Measurements from ENCODE around the gene VWA5B2.
A peak's percentile ranks its signal among the peaks of the same experiment; 100 is the strongest.

Gene VWA5B2

GRCh38 chr3:184234224-184234623, 4.8 kb downstream of the VWA5B2 start:
- no peak for ATAC-seq
- Mint-ChIP-seq H3K27ac (no peak overlapping the region), H3K36me3 (ENCODE audit: low read depth) (no peaks in the 10 kb centered on the region), H3K4me3 (no peak overlapping the region), H3K9me3 (no peaks in the 10 kb centered on the region), H3K4me1 (peaks cover 7% of the 10 kb centered on the region), H3K27me3 (peaks cover 25% of the 10 kb centered on the region)
- DNase-seq = no peak

DNA sequence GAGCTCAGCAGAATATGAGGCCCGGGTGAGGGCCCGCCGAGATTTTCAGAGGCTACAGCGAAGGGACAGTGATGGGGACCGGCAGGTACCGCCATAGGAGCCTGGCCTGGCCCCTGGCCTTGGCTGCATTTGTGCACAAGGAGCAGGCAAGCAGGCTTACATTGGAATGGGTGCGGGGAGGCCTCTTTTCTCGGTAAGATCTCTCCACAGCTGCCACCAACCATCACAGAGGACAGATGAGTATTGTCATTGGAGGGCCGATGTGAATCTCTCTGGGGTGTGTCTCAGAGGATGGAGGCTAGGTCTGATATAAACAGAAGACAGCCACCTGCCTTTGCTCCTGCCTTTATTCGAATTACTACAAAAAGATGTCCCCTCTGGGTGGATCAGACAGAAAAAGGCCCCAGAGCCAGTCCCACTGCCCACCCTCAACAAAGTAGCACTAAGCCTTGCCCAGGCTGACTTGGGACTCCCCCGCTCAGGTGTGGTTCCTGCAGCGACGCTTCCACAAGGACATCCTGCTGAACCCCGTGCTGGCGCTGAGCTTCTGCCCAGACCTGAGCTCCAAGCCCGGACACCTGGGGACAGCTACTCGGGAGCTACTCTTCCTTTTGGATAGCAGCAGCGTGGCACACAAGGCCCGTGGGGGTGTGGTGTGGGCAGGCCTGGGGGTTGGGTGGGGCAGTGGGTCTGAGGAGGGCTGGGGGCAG, 5.4 kb downstream of the VWA5B2 start:
- H3K27ac Mint-ChIP-seq = no peak overlapping the region
- ATAC-seq (peak; percentile 4), DNase-seq (no peak)
- peaks cover 23% of the 10 kb centered on the region for H3K27me3 Mint-ChIP-seq
- H3K9me3 Mint-ChIP-seq = no peaks in the 10 kb centered on the region
- H3K4me3 Mint-ChIP-seq = no peak overlapping the region
- H3K4me1 Mint-ChIP-seq = peaks cover 7% of the 10 kb centered on the region
- no peaks in the 10 kb centered on the region for H3K36me3 Mint-ChIP-seq (ENCODE audit: low read depth)

- H3K27ac Mint-ChIP-seq = no peak overlapping the region
- H3K27me3 Mint-ChIP-seq = peaks cover 22% of the 10 kb centered on the region
- H3K4me1 Mint-ChIP-seq = peaks cover 7% of the 10 kb centered on the region
- no peaks in the 10 kb centered on the region for H3K36me3 Mint-ChIP-seq (ENCODE audit: low read depth)
- no peak for DNase-seq
- H3K4me3 Mint-ChIP-seq = no peak overlapping the region
- no peaks in the 10 kb centered on the region for H3K9me3 Mint-ChIP-seq
- no peak for ATAC-seq
These were observed 6.1 kb downstream of the VWA5B2 start for GRCh38 chr3:184235381-184236032.

- Mint-ChIP-seq H3K4me3 (no peak overlapping the region), H3K36me3 (ENCODE audit: low read depth) (no peaks in the 10 kb centered on the region), H3K4me1 (peaks cover 5% of the 10 kb centered on the region), H3K27ac (no peak overlapping the region), H3K27me3 (peaks cover 20% of the 10 kb centered on the region), H3K9me3 (no peaks in the 10 kb centered on the region)
- no peak for ATAC-seq
- DNase-seq = no peak
These were observed 6.6 kb downstream of the VWA5B2 start for GRCh38 chr3:184236033-184236410.

GRCh38 chr3:184236636-184237035, 7.3 kb downstream of the VWA5B2 start:
- DNase-seq = no peak
- ATAC-seq = no peak
- Mint-ChIP-seq H3K9me3 (no peaks in the 10 kb centered on the region), H3K4me3 (no peak overlapping the region), H3K36me3 (ENCODE audit: low read depth) (no peaks in the 10 kb centered on the region), H3K27me3 (peaks cover 14% of the 10 kb centered on the region), H3K27ac (no peak overlapping the region), H3K4me1 (no peaks in the 10 kb centered on the region)

GRCh38 chr3:184237211-184237610, 7.8 kb downstream of the VWA5B2 start:
- peaks cover 2% of the 10 kb centered on the region for H3K36me3 Mint-ChIP-seq (ENCODE audit: low read depth)
- no peaks in the 10 kb centered on the region for H3K4me1 Mint-ChIP-seq
- no peaks in the 10 kb centered on the region for H3K9me3 Mint-ChIP-seq
- ATAC-seq (no peak), DNase-seq (no peak)
- peaks cover 8% of the 10 kb centered on the region for H3K27me3 Mint-ChIP-seq
- H3K4me3 Mint-ChIP-seq = no peak overlapping the region
- no peak overlapping the region for H3K27ac Mint-ChIP-seq

DNA sequence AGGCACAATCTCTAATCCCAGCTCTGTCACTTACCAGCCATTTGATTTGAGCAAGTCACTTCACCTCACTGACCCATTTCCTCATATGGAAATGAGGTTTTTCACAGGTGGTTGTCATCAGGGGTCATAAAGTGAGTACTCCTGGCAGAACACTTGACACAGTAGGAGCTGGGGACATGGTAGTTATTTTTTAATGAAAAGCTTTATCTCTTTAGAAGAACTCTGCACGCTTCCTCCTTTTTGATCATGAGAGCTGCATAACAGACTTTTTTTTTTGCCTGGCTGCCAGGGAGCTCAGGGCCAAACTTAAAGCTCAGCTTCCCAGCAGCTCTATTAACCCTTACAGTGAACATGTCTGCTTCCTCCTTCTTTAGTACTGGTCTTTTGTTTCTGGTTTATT, 8.4 kb downstream of the VWA5B2 start:
- no peak for ATAC-seq

DNA sequence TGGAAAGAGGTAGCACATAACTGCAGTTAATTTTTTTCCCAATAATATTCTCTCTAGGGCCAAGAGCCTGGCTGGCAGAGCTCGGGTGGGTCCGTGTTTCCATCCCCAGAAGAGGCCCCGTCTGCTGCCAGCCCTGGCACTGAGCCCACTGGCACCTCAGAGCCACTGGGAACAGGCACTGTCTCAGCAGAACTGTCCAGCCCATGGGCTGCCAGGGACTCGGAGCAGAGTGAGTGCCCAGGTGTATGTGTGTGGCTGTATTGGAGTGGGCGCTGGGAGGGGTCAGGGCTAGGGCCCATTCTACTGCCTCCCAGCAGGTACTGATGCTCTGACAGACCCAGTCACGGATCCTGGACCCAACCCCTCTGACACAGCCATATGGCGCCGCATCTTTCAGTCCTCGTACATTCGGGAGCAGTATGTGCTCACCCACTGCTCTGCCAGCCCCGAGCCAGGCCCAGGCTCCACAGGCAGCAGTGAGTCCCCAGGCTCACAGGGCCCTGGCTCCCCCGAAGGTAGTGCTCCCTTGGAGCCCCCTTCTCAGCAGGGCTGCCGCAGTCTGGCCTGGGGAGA, 8.9 kb downstream of the VWA5B2 start:
- H3K27ac Mint-ChIP-seq = no peak overlapping the region
- ATAC-seq = no peak
- no peak overlapping the region for H3K4me3 Mint-ChIP-seq
- peaks cover 2% of the 10 kb centered on the region for H3K27me3 Mint-ChIP-seq
- no peaks in the 10 kb centered on the region for H3K9me3 Mint-ChIP-seq
- DNase-seq = no peak
- peaks cover 8% of the 10 kb centered on the region for H3K36me3 Mint-ChIP-seq (ENCODE audit: low read depth)
- no peaks in the 10 kb centered on the region for H3K4me1 Mint-ChIP-seq

More for the DNA sequence above, 8.4 kb downstream of the VWA5B2 start:
- Mint-ChIP-seq H3K36me3 (ENCODE audit: low read depth) (peaks cover 6% of the 10 kb centered on the region), H3K4me1 (no peaks in the 10 kb centered on the region), H3K27ac (no peak overlapping the region), H3K4me3 (no peak overlapping the region), H3K9me3 (no peaks in the 10 kb centered on the region), H3K27me3 (peaks cover 3% of the 10 kb centered on the region)
- DNase-seq = no peak

DNA sequence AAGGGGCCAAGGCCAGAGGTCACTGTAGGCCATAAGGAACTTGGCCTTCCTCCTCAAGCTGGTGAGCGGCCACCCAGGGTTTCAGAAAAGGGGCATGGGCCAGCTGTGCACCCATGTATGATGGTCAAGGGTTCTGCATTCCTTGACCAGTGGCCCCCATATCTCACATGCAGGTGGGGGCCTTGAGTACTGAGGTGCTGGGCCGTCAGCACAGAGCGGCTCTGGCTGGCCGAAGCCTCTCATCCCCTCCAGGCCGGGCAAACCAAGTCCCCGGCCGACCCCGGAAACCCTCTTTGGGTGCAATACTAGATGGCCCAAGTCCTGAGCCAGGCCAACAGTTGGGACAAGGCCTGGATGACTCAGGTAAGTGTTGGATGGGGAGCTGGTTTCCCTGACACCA, 9.8 kb downstream of the VWA5B2 start:
- Mint-ChIP-seq H3K4me1 (no peaks in the 10 kb centered on the region), H3K9me3 (no peaks in the 10 kb centered on the region), H3K27ac (no peak overlapping the region), H3K27me3 (no peaks in the 10 kb centered on the region), H3K36me3 (ENCODE audit: low read depth) (peaks cover 8% of the 10 kb centered on the region), H3K4me3 (no peak overlapping the region)
- ATAC-seq = no peak
- DNase-seq = no peak

DNA sequence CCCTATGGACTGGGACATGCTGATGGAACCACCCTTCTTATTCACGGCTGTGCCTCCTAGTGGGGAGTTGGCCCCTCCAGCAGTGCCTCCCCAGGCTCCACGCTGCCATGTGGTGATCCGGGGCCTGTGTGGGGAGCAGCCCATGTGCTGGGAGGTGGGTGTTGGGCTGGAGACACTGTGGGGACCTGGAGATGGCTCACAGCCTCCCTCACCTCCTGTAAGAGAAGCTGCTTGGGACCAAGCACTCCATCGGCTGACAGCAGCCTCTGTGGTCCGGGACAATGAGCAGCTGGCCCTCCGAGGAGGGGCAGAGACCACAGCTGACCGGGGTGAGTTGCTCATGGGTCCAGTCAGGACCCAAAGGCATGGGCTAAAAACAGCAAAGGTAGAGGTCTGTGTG, 10.3 kb downstream of the VWA5B2 start:
- H3K27ac Mint-ChIP-seq = no peak overlapping the region
- no peaks in the 10 kb centered on the region for H3K9me3 Mint-ChIP-seq
- H3K36me3 Mint-ChIP-seq (ENCODE audit: low read depth) = peaks cover 12% of the 10 kb centered on the region
- DNase-seq (no peak), ATAC-seq (no peak)
- H3K4me3 Mint-ChIP-seq = no peak overlapping the region
- no peaks in the 10 kb centered on the region for H3K4me1 Mint-ChIP-seq
- H3K27me3 Mint-ChIP-seq = no peaks in the 10 kb centered on the region

DNA sequence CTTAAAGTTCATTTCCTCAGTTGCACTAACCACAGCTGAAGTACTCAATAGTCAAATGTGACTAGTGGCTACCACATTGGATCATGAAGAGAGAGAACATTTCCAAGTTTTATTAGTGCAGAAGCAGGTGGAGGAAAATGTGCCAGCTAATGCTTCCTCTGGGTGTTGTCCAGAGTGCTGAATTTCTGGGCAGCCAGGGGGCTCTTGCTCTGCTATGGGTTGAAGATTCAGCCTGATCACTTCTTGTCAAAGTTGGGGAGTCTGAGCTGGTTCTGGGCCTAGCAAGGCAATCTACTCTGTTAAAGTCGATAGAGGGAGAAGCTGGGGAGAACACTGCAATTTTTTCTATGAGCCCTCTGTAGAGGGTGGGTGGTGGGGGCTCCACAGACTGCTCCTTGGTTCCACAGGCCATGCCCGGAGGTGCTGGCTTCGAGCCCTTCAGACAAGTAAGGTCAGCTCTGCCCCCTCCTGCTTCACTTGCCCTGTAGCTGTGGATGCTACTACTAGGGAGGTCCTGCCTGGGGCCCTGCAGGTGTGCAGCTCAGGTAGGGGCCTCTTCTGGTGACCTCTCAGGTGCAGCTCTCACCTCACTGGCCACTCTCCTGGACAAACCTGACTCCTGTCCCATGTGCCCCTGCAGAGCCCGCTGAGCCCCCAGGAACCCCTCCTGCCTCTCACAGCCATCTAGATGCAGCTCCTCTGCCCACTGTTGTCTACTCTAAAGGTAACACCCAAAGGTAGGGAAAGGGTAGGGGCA, 11.2 kb downstream of the VWA5B2 start:
- no peaks in the 10 kb centered on the region for H3K9me3 Mint-ChIP-seq
- no peak for ATAC-seq
- no peak for DNase-seq
- H3K36me3 Mint-ChIP-seq (ENCODE audit: low read depth) = peaks cover 19% of the 10 kb centered on the region
- no peak overlapping the region for H3K4me3 Mint-ChIP-seq
- H3K27ac Mint-ChIP-seq = no peak overlapping the region
- H3K4me1 Mint-ChIP-seq = no peaks in the 10 kb centered on the region
- H3K27me3 Mint-ChIP-seq = no peaks in the 10 kb centered on the region

DNA sequence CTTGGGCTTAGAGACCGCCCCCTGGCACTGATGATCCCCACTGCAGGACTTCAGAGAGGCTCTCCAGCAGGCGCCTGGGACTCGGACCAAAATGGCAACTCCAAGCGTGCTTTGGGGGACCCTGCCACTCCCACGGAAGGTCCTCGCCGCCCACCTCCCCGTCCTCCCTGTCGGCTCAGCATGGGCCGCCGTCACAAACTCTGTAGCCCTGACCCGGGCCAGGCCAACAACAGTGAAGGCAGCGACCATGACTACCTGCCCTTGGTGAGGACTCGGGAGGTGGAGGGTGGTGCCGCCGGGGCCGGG, 11.7 kb downstream of the VWA5B2 start:
- Mint-ChIP-seq H3K36me3 (ENCODE audit: low read depth) (peaks cover 24% of the 10 kb centered on the region), H3K27ac (no peak overlapping the region), H3K4me3 (no peak overlapping the region), H3K27me3 (no peaks in the 10 kb centered on the region), H3K4me1 (no peaks in the 10 kb centered on the region), H3K9me3 (no peaks in the 10 kb centered on the region)
- ATAC-seq (peak; percentile 3), DNase-seq (no peak)

DNA sequence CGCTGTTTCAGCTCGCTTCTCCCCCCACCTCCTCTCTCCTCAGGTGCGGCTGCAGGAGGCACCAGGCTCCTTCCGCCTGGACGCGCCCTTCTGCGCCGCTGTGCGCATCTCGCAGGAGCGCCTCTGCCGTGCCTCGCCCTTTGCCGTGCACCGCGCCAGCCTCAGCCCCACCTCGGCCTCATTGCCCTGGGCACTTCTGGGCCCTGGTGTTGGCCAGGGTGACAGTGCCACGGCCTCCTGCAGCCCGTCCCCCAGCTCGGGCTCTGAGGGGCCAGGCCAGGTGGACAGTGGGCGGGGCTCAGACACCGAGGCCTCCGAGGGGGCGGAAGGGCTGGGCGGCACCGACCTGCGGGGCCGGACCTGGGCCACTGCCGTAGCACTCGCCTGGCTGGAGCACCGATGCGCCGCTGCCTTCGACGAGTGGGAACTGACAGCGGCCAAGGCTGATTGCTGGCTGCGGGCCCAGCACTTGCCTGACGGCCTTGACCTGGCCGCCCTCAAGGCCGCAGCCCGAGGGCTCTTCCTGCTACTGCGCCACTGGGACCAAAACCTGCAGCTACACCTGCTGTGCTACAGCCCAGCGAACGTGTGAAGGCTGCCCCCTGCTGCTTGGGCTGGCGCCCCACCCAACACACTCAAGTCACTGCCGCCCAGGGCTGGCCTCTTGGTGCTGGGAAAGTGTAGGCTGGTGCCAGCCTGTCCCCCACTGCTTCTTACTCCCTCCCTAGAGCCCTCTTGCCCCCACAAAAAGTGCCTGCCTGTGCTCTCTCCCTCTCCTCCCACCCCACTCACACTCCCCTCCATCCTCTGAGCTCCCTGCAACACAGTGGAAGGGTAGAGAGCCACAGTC, 12.3 kb downstream of the VWA5B2 start:
- Mint-ChIP-seq H3K27ac (no peak overlapping the region), H3K4me1 (peaks cover under 1% of the 10 kb centered on the region), H3K4me3 (no peak overlapping the region), H3K36me3 (ENCODE audit: low read depth) (peaks cover 25% of the 10 kb centered on the region), H3K27me3 (no peaks in the 10 kb centered on the region), H3K9me3 (no peaks in the 10 kb centered on the region)
- ATAC-seq (peak; percentile 38), DNase-seq (no peak)

GRCh38 chr3:184242297-184242685, 12.9 kb downstream of the VWA5B2 start:
- ATAC-seq (no peak), DNase-seq (no peak)
- peaks cover 5% of the 10 kb centered on the region for H3K4me1 Mint-ChIP-seq
- H3K4me3 Mint-ChIP-seq = no peak overlapping the region
- no peaks in the 10 kb centered on the region for H3K27me3 Mint-ChIP-seq
- H3K9me3 Mint-ChIP-seq = no peaks in the 10 kb centered on the region
- peaks cover 25% of the 10 kb centered on the region for H3K36me3 Mint-ChIP-seq (ENCODE audit: low read depth)
- H3K27ac Mint-ChIP-seq = no peak overlapping the region

All from activated naive CD8-positive, alpha-beta T cell treated with anti-CD3 and anti-CD28 coated beads, Interleukin-2, amount 50 U/mL, for 24 hours (primary cell).